ENCODE results near the gene FAM117A. TPM values are rescaled to one million over a fixed set of nuclear protein-coding genes. Genes with fewer than 3 reads are reported as not detected.
A peak's percentile ranks its signal among the peaks of the same experiment; 100 is the strongest.

Gene FAM117A
- polyA plus RNA-seq, 1 of the 3 experiments (the other 2 are of a cell fraction): 7.8 TPM

GRCh38 chr17:49715216-49715615, 48.7 kb downstream of the FAM117A start:
- Histone ChIP-seq H4K20me1 (ENCODE audit: insufficient read depth) (no peaks in the 10 kb centered on the region), H2AFZ (ENCODE audit: low read depth) (no peak overlapping the region), H3K79me2 (ENCODE audit: insufficient read depth) (no peaks in the 10 kb centered on the region), H3K27me3 (ENCODE audit: insufficient read depth) (no peaks in the 10 kb centered on the region), H3K27ac (ENCODE audit: low read depth in 2 of 2, low read length in 1 of 2) (no peak overlapping the region), H3K9me3 (no peaks in the 10 kb centered on the region), H3F3A (replicated peaks; ENCODE audit: insufficient read depth) (no peaks in the 10 kb centered on the region), H3K9me2 (no peaks in the 10 kb centered on the region), H3K4me3 (ENCODE audit: low read depth in 2 of 2, low read length in 1 of 2) (no peak overlapping the region), H3K9ac (no peak overlapping the region), H3K36me3 (replicated peaks in 1 of 2; ENCODE audit: control insufficient read depth in 1 of 2, insufficient read depth in 2 of 2, low read length in 1 of 2) (peaks cover 4 to 33% of the 10 kb centered on the region in 2 experiments), H3K4me1 (ENCODE audit: control insufficient read depth in 1 of 2, insufficient read depth in 2 of 2, low read depth in 1 of 2, low read length in 1 of 2) (no peaks in the 10 kb centered on the region), H3K4me2 (no peak overlapping the region)
- TF ChIP-seq MXI1 (IDR thresholded peaks at IDR 0.05; ENCODE audit: low read depth, low read length) (no peak), USF2 (IDR thresholded peaks at IDR 0.05; ENCODE audit: borderline replicate concordance, low read depth, low read length) (no peak), EZH2phosphoT487 (IDR thresholded peaks at IDR 0.05; ENCODE audit: borderline replicate concordance, low read depth) (no peak), RXRA (IDR thresholded peaks at IDR 0.05; ENCODE audit: borderline replicate concordance, low read depth) (no peak)
- no peak for DNase-seq
- CTCF ChIA-PET: interaction anchor here (0.7 to 50.8 kb wide), 5 partner anchors 18 to 282 kb away, joined by 3 to 2107 read pairs (median 5); partner anchors contain the start of gene NXPH3
- POLR2A ChIA-PET: interaction anchor here (0.6 kb wide), 1 partner anchor 12 kb away, joined by 3 read pairs; no protein-coding TSS in a partner anchor
- WGBS (ENCODE audit: low lambda C conversion rate): 63% methylated on average over 4 of the region's 4 CpGs

- H3K27ac ChIP-seq (ENCODE audit: low read depth in 2 of 2, low read length in 1 of 2): no peak overlapping the region; a peak in 1 of 4 replicates
These were observed 55.3 kb downstream of the FAM117A start for GRCh38 chr17:49708515-49709183.

More at GRCh38 chr17:49708515-49709183, 55.3 kb downstream of the FAM117A start:
- no peak for TF ChIP-seq CTCF (IDR thresholded peaks at IDR 0.05)
- no peak for TF ChIP-seq SIN3A (IDR thresholded peaks at IDR 0.05; ENCODE audit: borderline replicate concordance, low read depth, low read length)
- no peak for TF ChIP-seq EZH2phosphoT487 (IDR thresholded peaks at IDR 0.05; ENCODE audit: borderline replicate concordance, low read depth)
- TF ChIP-seq FOSL2 (IDR thresholded peaks at IDR 0.05; ENCODE audit: borderline replicate concordance, low read depth): no peak
- TF ChIP-seq NRF1 (IDR thresholded peaks at IDR 0.05; ENCODE audit: low read depth, low read length): no peak
- no peak for TF ChIP-seq USF1 (IDR thresholded peaks at IDR 0.05; ENCODE audit: borderline replicate concordance, low read depth)
- no peak for TF ChIP-seq YY1 (IDR thresholded peaks at IDR 0.05; ENCODE audit: low read depth)
- Histone ChIP-seq H3K79me2 (ENCODE audit: insufficient read depth) (peaks cover 26% of the 10 kb centered on the region), H3K4me2 (peak overlapping the region; percentile 98), H3K27me3 (ENCODE audit: insufficient read depth) (no peaks in the 10 kb centered on the region), H3K4me3 (ENCODE audit: low read depth in 2 of 2, low read length in 1 of 2) (peak overlapping the region; percentile 85 to 97), H3K36me3 (replicated peaks in 1 of 2; ENCODE audit: control insufficient read depth in 1 of 2, insufficient read depth in 2 of 2, low read length in 1 of 2) (peaks cover 22 to 28% of the 10 kb centered on the region in 2 experiments), H3K9me2 (no peaks in the 10 kb centered on the region), H3F3A (replicated peaks; ENCODE audit: insufficient read depth) (peaks cover 4% of the 10 kb centered on the region), H2AFZ (ENCODE audit: low read depth) (peak overlapping the region; percentile 84), H4K20me1 (ENCODE audit: insufficient read depth) (no peaks in the 10 kb centered on the region), H3K9me3 (no peaks in the 10 kb centered on the region), H3K9ac (peak overlapping the region; percentile 28; the same call in 1 of the 2 replicates), H3K4me1 (ENCODE audit: control insufficient read depth in 1 of 2, insufficient read depth in 2 of 2, low read depth in 1 of 2, low read length in 1 of 2) (peaks cover 8 to 17% of the 10 kb centered on the region in 2 experiments; a peak in 2 of 4 replicates)
- 65% methylated on average over 15 of the region's 15 CpGs for WGBS (ENCODE audit: low lambda C conversion rate)
- CTCF ChIA-PET: interaction anchor here (0.7 to 50.8 kb wide), 44 partner anchors 8 to 321 kb away, joined by 3 to 2107 read pairs (median 4); partner anchors contain the start of genes FAM117A, NXPH3, PHB1 and SPOP
- POLR2A ChIA-PET: interaction anchor here (0.6 to 2.3 kb wide), 7 partner anchors 8 to 455 kb away, joined by 3 to 15 read pairs (median 4); partner anchors contain the start of genes FAM117A and KAT7
- no peak for DNase-seq
